ENCODE results near the gene LELP1. TPM values are rescaled to one million over a fixed set of nuclear protein-coding genes. Genes with fewer than 3 reads are reported as not detected.

LELP1 gene
- total and polyA plus RNA-seq, 2 of the 8 experiments (the other 6 are each of a cell fraction or from before 2014, with no cell fraction given): not detected

DNA sequence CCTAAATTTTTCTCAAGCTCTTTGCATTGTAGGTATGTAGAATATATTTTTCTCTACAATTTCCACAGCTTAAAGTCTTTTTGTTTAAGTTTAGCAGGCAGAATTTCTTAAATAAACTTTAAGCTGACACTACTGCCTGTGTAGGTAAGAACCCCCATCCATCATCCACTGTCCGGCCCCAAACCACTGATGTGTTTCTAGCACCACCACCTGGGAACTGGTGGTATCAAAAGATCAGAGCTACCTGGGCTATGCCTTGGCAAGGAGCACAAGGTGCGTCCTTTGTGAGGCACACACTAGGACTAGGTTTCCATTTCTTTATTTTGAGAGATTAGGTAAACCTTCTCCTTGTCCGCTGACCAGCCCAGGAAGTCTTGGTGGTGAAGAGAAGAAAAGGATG, 10.5 kb upstream of the LELP1 start:
- no peak overlapping the region for H4K5ac ChIP-seq (ENCODE audit: insufficient read length, low read depth, low read length)
- H2BK12ac ChIP-seq (ENCODE audit: low read depth, low read length): no peak overlapping the region
- no peak overlapping the region for H3K4me2 ChIP-seq (ENCODE audit: insufficient read depth in 1 of 2, low read depth in 2 of 2, low read length in 2 of 2)
- peak; percentile 96 for FAIRE-seq
- no peak overlapping the region for H3K18ac ChIP-seq (ENCODE audit: extremely low read depth, low read length)
- no peaks in the 10 kb centered on the region for H3K36me3 ChIP-seq (ENCODE audit: control insufficient read depth in 2 of 4, insufficient read depth in 4 of 4, low read length in 3 of 4)
- H2BK15ac ChIP-seq (ENCODE audit: low read length): no peak overlapping the region
- H2BK5ac ChIP-seq (ENCODE audit: low read depth, low read length): no peak overlapping the region
- no peaks in the 10 kb centered on the region for H3K79me1 ChIP-seq (ENCODE audit: low read depth, low read length)
- H3K4ac ChIP-seq (replicated peaks; ENCODE audit: insufficient read length, low read depth, low read length): no peak overlapping the region
- no peaks in the 10 kb centered on the region for H4K20me1 ChIP-seq (replicated peaks in 1 of 2; ENCODE audit: control insufficient read depth in 1 of 2, insufficient read depth in 2 of 2, low read length in 2 of 2)
- no peak overlapping the region for H4K8ac ChIP-seq (ENCODE audit: extremely low read depth, insufficient read depth, low read length)
- CTCF ChIA-PET (ENCODE audit: partially characterized antibody): interaction anchor here (0.7 to 10.6 kb wide), 58 partner anchors 9 to 1140 kb away, joined by 3 to 200 read pairs (median 4); partner anchors contain the start of genes LELP1, SMCP, SPRR1A and SPRR2F
- no peak overlapping the region for H3K27ac ChIP-seq (ENCODE audit: low read depth, low read length)
- H3K9me3 ChIP-seq (ENCODE audit: insufficient read depth in 2 of 2, low read depth in 1 of 2, low read length in 1 of 2): no peaks in the 10 kb centered on the region
- peak in 1 of 2 experiments; percentile 78 for DNase-seq (ENCODE audit: low read depth in 1 of 2, low spot score in 2 of 2)
- H3K9ac ChIP-seq (replicated peaks in 1 of 4; ENCODE audit: extremely low read depth in 1 of 4, low read depth in 3 of 4, low read length in 3 of 4): no peak overlapping the region
- H3K14ac ChIP-seq (ENCODE audit: insufficient read length): no peak overlapping the region
- H2BK20ac ChIP-seq (ENCODE audit: low read length): no peak overlapping the region
- H3K79me2 ChIP-seq (ENCODE audit: control insufficient read depth in 1 of 2, insufficient read depth in 2 of 2, low read length in 2 of 2): no peaks in the 10 kb centered on the region
- 34% methylated on average over 3 of the region's 3 CpGs; no CpG with 5 or more reads in 1 of the 2 experiments for WGBS, 2 experiments (ENCODE audit: extremely low coverage in 1 of 2, insufficient coverage in 1 of 2, insufficient read length in 1 of 2, insufficient replicate concordance in 2 of 2, low coverage in 1 of 2, low lambda C conversion rate in 2 of 2, missing lambda C conversion rate in 1 of 2)
- peak overlapping the region; percentile 28 for H2BK120ac ChIP-seq (replicated peaks; ENCODE audit: low read depth, low read length)
- H3K4me1 ChIP-seq (replicated peaks in 1 of 4; ENCODE audit: control insufficient read depth in 3 of 4, insufficient read depth in 4 of 4, low read length in 3 of 4): 0 out of 7 replicates have a peak, but pooled peaks cover 0 to 2% (median 0%) of the 10 kb centered on the region in 4 experiments
- POLR2A ChIA-PET (ENCODE audit: partially characterized antibody): interaction anchor here (0.6 kb wide), 1 partner anchor 291 kb away, joined by 3 read pairs; no protein-coding TSS in a partner anchor
- H3K23me2 ChIP-seq (ENCODE audit: low read depth, low read length): no peaks in the 10 kb centered on the region
- peak overlapping the region; percentile 96 for H2AFZ ChIP-seq (ENCODE audit: low read length)
- H3K27me3 ChIP-seq (replicated peaks in 1 of 4; ENCODE audit: control insufficient read depth in 3 of 4, extremely low read depth in 1 of 4, insufficient read depth in 3 of 4, low read length in 3 of 4): no peaks in the 10 kb centered on the region
- no peak overlapping the region for H2AK5ac ChIP-seq (ENCODE audit: low read depth, low read length)
- no peak overlapping the region for H3K4me3 ChIP-seq (ENCODE audit: extremely low read depth in 1 of 4, insufficient read depth in 2 of 4, low read depth in 3 of 4, low read length in 4 of 4)
- no peak overlapping the region for H3K23ac ChIP-seq (ENCODE audit: insufficient read length)
- no peak overlapping the region for H3K56ac ChIP-seq (replicated peaks; ENCODE audit: insufficient read length, low read depth, low read length)
- H4K91ac ChIP-seq (replicated peaks; ENCODE audit: insufficient read length, low read length): peak overlapping the region; percentile 47
- TF ChIP-seq SIN3A (conservative IDR thresholded peaks at IDR 0.05 in 1 of 2, IDR thresholded peaks at IDR 0.05 in 1 of 2; ENCODE audit: low read depth in 1 of 2, low read length in 2 of 2): no peak
- TF ChIP-seq RBBP5 (IDR thresholded peaks at IDR 0.05; ENCODE audit: borderline replicate concordance, low read depth, low read length): no peak
- TF ChIP-seq CTBP2 (IDR thresholded peaks at IDR 0.05; ENCODE audit: borderline replicate concordance, insufficient read depth, insufficient read length, low read length): no peak
- TF ChIP-seq KDM4A (IDR thresholded peaks at IDR 0.05; ENCODE audit: low read depth, low read length, severe bottlenecking): no peak
- TF ChIP-seq, protein P1, sequence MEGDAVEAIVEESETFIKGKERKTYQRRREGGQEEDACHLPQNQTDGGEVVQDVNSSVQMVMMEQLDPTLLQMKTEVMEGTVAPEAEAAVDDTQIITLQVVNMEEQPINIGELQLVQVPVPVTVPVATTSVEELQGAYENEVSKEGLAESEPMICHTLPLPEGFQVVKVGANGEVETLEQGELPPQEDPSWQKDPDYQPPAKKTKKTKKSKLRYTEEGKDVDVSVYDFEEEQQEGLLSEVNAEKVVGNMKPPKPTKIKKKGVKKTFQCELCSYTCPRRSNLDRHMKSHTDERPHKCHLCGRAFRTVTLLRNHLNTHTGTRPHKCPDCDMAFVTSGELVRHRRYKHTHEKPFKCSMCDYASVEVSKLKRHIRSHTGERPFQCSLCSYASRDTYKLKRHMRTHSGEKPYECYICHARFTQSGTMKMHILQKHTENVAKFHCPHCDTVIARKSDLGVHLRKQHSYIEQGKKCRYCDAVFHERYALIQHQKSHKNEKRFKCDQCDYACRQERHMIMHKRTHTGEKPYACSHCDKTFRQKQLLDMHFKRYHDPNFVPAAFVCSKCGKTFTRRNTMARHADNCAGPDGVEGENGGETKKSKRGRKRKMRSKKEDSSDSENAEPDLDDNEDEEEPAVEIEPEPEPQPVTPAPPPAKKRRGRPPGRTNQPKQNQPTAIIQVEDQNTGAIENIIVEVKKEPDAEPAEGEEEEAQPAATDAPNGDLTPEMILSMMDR (IDR thresholded peaks at IDR 0.05; ENCODE audit: control extremely low read depth in 1 of 3, insufficient read depth in 1 of 3, low read depth in 1 of 3, low read length in 3 of 3): peak; percentile 84 to 91 (median 84)
- TF ChIP-seq POLR2AphosphoS5 (IDR thresholded peaks at IDR 0.05; ENCODE audit: low read depth, low read length): no peak
- no peak for TF ChIP-seq TAF1 (IDR thresholded peaks at IDR 0.05; ENCODE audit: low read depth, low read length)
- no peak for TF ChIP-seq JUND (IDR thresholded peaks at IDR 0.05; ENCODE audit: low read length)
- TF ChIP-seq CREB1 (IDR thresholded peaks at IDR 0.05): no peak
- TF ChIP-seq SP2 (IDR thresholded peaks at IDR 0.05; ENCODE audit: low read length): no peak
- no peak for TF ChIP-seq CEBPB (IDR thresholded peaks at IDR 0.05; ENCODE audit: low read depth, low read length)

All from H1 (cell line).